K562 (cell line): ENCODE data around the gene TNRC6B. TPM values are rescaled to one million over a fixed set of nuclear protein-coding genes. Genes with fewer than 3 reads are reported as not detected.

Source experiments
- ELF2 ChIP-seq: fragments of 250-450 bp; sonication (Bioruptor Pico); IDR thresholded peaks from 2 replicates; pipeline ENCODE4 v1.5.0; 2021; ENCODE audit warnings: mild to moderate bottlenecking
- FOXM1 ChIP-seq, 2 experiments: fragments of 450-650 bp in 1 of 2; sonication (generic) in 1 of 2; formaldehyde crosslinking in 1 of 2; IDR thresholded peaks; 2 replicates each; pipeline versions ENCODE4 v1.6.1 to v1.9.0; 2017 to 2022; ENCODE audit warnings: low read depth in 2 of 2, mild to moderate bottlenecking in 2 of 2, missing genetic modification reagents in 1 of 2, moderate library complexity in 1 of 2
- ILK ChIP-seq: fragments of 450-650 bp; IDR thresholded peaks from 2 replicates; pipeline ENCODE4 v1.6.1; 2016; ENCODE audit warnings: missing genetic modification characterization, low read depth, mild to moderate bottlenecking, missing compliant biosample characterization, moderate library complexity, borderline replicate concordance
- MEF2A ChIP-seq: IDR thresholded peaks from 2 replicates; pipeline ENCODE4 v1.6.1; 2011; ENCODE audit warnings: low read depth, mild to moderate bottlenecking, low read length, moderate library complexity; ENCODE audit not compliant: control insufficient read depth
- MIER1 ChIP-seq: fragments of 450-650 bp; IDR thresholded peaks from 2 replicates; pipeline ENCODE4 v1.6.1; 2016; ENCODE audit warnings: antibody characterized with exemption, mild to moderate bottlenecking, low read depth
- MYBL2 ChIP-seq, 2 experiments: fragments of 450-650 bp in 1 of 2; sonication (generic) in 1 of 2; formaldehyde crosslinking in 1 of 2; IDR thresholded peaks; 2 replicates each; pipeline versions ENCODE4 v1.6.1 to v1.8.1; 2017 to 2022; ENCODE audit warnings: borderline replicate concordance in 1 of 2, inconsistent platforms in 1 of 2, low read depth in 1 of 2, mild to moderate bottlenecking in 1 of 2, missing genetic modification reagents in 1 of 2, moderate library complexity in 1 of 2
- NR2C1 ChIP-seq, 2 experiments: fragments of 450-650 bp; IDR thresholded peaks; 2 replicates each; pipeline ENCODE4 v1.6.1; 2017; ENCODE audit warnings: mild to moderate bottlenecking in 2 of 2, antibody characterized with exemption in 1 of 2, inconsistent platforms in 1 of 2, missing compliant biosample characterization in 1 of 2, missing genetic modification characterization in 1 of 2
- NR2C2 ChIP-seq, 2 experiments: fragments of 200-800 bp in 1 of 2; sonication (Bioruptor generic) in 1 of 2; sonication (generic) in 1 of 2; formaldehyde crosslinking in 1 of 2; IDR thresholded peaks; 2 replicates each; pipeline versions ENCODE4 v1.6.1 to v1.8.0; 2016 to 2022; ENCODE audit warnings: mild to moderate bottlenecking in 1 of 2, missing compliant biosample characterization in 1 of 2, missing genetic modification characterization in 1 of 2, missing genetic modification reagents in 1 of 2
- NR3C1 ChIP-seq: sonication (generic); formaldehyde crosslinking; IDR thresholded peaks from 2 replicates; pipeline ENCODE4 v1.8.1; 2022; ENCODE audit warnings: missing genetic modification reagents
- NUFIP1 ChIP-seq: fragments of 450-650 bp; IDR thresholded peaks from 2 replicates; pipeline ENCODE4 v1.6.1; 2018; ENCODE audit not compliant: partially characterized antibody
- PTBP1 ChIP-seq: fragments of 200-400 bp; formaldehyde crosslinking; IDR thresholded peaks from 2 replicates; pipeline ENCODE4 v1.6.1; 2017; ENCODE audit warnings: low read depth, low read length
- TAF1 ChIP-seq: IDR thresholded peaks from 2 replicates; pipeline ENCODE4 v1.6.1; 2011; ENCODE audit warnings: mild to moderate bottlenecking, low read length, moderate library complexity; ENCODE audit not compliant: insufficient read depth, control insufficient read depth, severe bottlenecking; ENCODE audit errors: extremely low read depth
- TCFL5 ChIP-seq: fragments of 250-450 bp; sonication (Bioruptor Pico); conservative IDR thresholded peaks from 2 replicates; pipeline ENCODE4 v1.6.1; 2021; ENCODE audit warnings: mild to moderate bottlenecking, moderate library complexity, matching md5 sums
- ZFP1 ChIP-seq: fragments of 450-650 bp; formaldehyde crosslinking; IDR thresholded peaks from 2 replicates; pipeline ENCODE4 v1.4.0; 2020; ENCODE audit warnings: mild to moderate bottlenecking, mixed read lengths
- ZKSCAN3 ChIP-seq: fragments of 250-450 bp; sonication (Bioruptor Pico); IDR thresholded peaks from 2 replicates; pipeline ENCODE4 v1.4.0; 2020
- ZNF124 ChIP-seq: sonication (generic); formaldehyde crosslinking; IDR thresholded peaks from 2 replicates; pipeline ENCODE4 v1.8.1; 2022; ENCODE audit warnings: missing genetic modification reagents
- polyA plus RNA-seq, 8 experiments: library from polyadenylated mRNA; depleted of rRNA in 4 of 8; stranded (reverse) in 5 of 8; unstranded in 3 of 8; fragments of >200 nt; fragmentation: Nextera tagmentation in 2 of 8; fragmentation: Illumina TruSeq in 1 of 8; extraction: Ambion mirVana in 2 of 8; extraction: Trizol in 1 of 8; gene quantifications; 2 replicates each; pipeline versions ENCODE4 v1.2.1 to v1.2.3, GENCODE V29; 2011 to 2014; ENCODE audit warnings: inconsistent platforms in 1 of 8, missing spikeins in 1 of 8
- total RNA-seq, 7 experiments: library from RNA; depleted of rRNA in 6 of 7; stranded (reverse); fragments of >200 nt in 6 of 7; fragmentation: Illumina TruSeq in 2 of 7; extraction: Trizol in 2 of 7; gene quantifications; 2 replicates each; pipeline versions ENCODE4 v1.2.1 to v1.2.3, GENCODE V29; 2011 to 2021; ENCODE audit warnings: low replicate concordance in 1 of 7
- TF ChIP-seq, protein P1 (sequence below): fragments of 250-450 bp; sonication (Bioruptor Pico); IDR thresholded peaks from 2 replicates; pipeline ENCODE4 v1.8.0; 2022; ENCODE audit warnings: moderate library complexity, mild to moderate bottlenecking, inconsistent platforms
- TF ChIP-seq, protein P2 (sequence below): fragments of 450-650 bp; formaldehyde crosslinking; conservative IDR thresholded peaks from 2 replicates; pipeline ENCODE4 v1.4.0; 2022; ENCODE audit warnings: mild to moderate bottlenecking, missing genetic modification characterization
- TF ChIP-seq, protein P3 (sequence below): fragments of 450-650 bp; IDR thresholded peaks from 2 replicates; pipeline ENCODE4 v1.6.1; 2017; ENCODE audit warnings: mild to moderate bottlenecking, moderate library complexity
- TF ChIP-seq, protein P4 (sequence below): fragments of 250-450 bp; sonication (Bioruptor Pico); IDR thresholded peaks from 2 replicates; pipeline ENCODE4 v1.8.0; 2021; ENCODE audit warnings: moderate library complexity, mild to moderate bottlenecking, inconsistent platforms

TNRC6B gene
- total and polyA plus RNA-seq, 9 of the 15 experiments (the other 6 are each of a cell fraction or from before 2014, with no cell fraction given) = 0.96 to 18.8 (median 10.8) TPM

DNA sequence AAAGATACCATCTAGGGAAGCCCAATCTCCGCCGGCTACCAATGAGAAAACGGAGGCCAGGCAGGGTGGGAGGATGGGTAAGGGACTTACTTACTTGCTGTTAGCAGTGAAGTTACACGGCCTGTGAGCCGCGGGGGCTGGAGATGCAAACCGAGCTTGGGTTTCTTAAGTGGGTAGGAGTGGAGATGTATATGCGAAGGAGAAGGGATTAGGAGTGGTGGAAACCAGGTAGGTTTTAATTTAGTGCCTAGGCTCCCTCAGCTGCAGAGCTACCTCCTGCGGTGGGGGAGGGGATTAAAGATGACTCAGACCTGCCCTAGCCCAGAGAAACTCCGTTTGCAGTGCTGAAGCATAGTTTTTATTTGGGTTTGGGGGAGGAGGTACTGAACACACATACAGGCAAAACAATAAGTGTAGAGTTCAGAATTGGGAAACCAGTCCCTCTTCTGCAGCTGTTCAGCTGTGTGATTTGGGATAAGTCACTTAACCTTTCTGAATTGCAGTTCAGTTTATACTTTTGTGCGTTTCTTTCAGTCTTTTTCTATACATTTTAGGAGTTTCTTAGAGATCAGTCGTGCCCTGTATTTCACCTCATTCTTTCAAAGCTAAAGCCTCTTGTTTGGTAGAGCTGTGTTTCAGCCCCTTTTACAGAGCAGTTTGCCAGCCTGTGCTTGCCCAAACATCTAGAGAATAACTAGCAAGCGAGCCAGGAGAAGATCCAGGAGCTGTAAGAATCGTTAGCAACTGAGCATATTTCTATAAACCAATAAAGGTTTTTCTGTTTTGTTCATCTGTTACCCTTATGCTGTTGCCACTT, 596 bp upstream of the TNRC6B start (continued):
- TF ChIP-seq, protein P1, sequence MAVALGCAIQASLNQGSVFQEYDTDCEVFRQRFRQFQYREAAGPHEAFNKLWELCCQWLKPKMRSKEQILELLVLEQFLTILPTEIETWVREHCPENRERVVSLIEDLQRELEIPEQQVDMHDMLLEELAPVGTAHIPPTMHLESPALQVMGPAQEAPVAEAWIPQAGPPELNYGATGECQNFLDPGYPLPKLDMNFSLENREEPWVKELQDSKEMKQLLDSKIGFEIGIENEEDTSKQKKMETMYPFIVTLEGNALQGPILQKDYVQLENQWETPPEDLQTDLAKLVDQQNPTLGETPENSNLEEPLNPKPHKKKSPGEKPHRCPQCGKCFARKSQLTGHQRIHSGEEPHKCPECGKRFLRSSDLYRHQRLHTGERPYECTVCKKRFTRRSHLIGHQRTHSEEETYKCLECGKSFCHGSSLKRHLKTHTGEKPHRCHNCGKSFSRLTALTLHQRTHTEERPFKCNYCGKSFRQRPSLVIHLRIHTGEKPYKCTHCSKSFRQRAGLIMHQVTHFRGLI (CRISPR knock-in tag) = no peak
- TF ChIP-seq FOXM1 (IDR thresholded peaks at IDR 0.05; ENCODE audit: low read depth) (no peak), FOXM1 (CRISPR knock-in tag; IDR thresholded peaks at IDR 0.05; ENCODE audit: low read depth) (no peak), MYBL2 (IDR thresholded peaks at IDR 0.05; ENCODE audit: low read depth) (no peak), MYBL2 (CRISPR knock-in tag; IDR thresholded peaks at IDR 0.05; ENCODE audit: borderline replicate concordance) (no peak), ZKSCAN3 (no peak), NR2C1 (IDR thresholded peaks at IDR 0.05) (no peak), NR2C1 (tag; IDR thresholded peaks at IDR 0.05) (no peak), TAF1 (no peak), ILK (no peak), PTBP1 (no peak), NR3C1 (CRISPR knock-in tag) (no peak), NUFIP1 (no peak), MIER1 (no peak), ELF2 (CRISPR knock-in tag) (no peak), MEF2A (no peak), TCFL5 (CRISPR knock-in tag) (no peak), ZFP1 (CRISPR knock-in tag) (no peak), NR2C2 (CRISPR knock-in tag; IDR thresholded peaks at IDR 0.05) (no peak), NR2C2 (tag; IDR thresholded peaks at IDR 0.05) (no peak; the same call in 1 of the 2 replicates), ZNF124 (CRISPR knock-in tag) (no peak)
- TF ChIP-seq, protein P2, sequence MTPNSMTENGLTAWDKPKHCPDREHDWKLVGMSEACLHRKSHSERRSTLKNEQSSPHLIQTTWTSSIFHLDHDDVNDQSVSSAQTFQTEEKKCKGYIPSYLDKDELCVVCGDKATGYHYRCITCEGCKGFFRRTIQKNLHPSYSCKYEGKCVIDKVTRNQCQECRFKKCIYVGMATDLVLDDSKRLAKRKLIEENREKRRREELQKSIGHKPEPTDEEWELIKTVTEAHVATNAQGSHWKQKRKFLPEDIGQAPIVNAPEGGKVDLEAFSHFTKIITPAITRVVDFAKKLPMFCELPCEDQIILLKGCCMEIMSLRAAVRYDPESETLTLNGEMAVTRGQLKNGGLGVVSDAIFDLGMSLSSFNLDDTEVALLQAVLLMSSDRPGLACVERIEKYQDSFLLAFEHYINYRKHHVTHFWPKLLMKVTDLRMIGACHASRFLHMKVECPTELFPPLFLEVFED (CRISPR knock-in tag) = no peak
- TF ChIP-seq, protein P3, sequence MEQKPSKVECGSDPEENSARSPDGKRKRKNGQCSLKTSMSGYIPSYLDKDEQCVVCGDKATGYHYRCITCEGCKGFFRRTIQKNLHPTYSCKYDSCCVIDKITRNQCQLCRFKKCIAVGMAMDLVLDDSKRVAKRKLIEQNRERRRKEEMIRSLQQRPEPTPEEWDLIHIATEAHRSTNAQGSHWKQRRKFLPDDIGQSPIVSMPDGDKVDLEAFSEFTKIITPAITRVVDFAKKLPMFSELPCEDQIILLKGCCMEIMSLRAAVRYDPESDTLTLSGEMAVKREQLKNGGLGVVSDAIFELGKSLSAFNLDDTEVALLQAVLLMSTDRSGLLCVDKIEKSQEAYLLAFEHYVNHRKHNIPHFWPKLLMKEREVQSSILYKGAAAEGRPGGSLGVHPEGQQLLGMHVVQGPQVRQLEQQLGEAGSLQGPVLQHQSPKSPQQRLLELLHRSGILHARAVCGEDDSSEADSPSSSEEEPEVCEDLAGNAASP = no peak
- TF ChIP-seq, protein P4, sequence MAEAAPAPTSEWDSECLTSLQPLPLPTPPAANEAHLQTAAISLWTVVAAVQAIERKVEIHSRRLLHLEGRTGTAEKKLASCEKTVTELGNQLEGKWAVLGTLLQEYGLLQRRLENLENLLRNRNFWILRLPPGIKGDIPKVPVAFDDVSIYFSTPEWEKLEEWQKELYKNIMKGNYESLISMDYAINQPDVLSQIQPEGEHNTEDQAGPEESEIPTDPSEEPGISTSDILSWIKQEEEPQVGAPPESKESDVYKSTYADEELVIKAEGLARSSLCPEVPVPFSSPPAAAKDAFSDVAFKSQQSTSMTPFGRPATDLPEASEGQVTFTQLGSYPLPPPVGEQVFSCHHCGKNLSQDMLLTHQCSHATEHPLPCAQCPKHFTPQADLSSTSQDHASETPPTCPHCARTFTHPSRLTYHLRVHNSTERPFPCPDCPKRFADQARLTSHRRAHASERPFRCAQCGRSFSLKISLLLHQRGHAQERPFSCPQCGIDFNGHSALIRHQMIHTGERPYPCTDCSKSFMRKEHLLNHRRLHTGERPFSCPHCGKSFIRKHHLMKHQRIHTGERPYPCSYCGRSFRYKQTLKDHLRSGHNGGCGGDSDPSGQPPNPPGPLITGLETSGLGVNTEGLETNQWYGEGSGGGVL = no peak
